ENCODE data around the gene RECQL5.

DNA sequence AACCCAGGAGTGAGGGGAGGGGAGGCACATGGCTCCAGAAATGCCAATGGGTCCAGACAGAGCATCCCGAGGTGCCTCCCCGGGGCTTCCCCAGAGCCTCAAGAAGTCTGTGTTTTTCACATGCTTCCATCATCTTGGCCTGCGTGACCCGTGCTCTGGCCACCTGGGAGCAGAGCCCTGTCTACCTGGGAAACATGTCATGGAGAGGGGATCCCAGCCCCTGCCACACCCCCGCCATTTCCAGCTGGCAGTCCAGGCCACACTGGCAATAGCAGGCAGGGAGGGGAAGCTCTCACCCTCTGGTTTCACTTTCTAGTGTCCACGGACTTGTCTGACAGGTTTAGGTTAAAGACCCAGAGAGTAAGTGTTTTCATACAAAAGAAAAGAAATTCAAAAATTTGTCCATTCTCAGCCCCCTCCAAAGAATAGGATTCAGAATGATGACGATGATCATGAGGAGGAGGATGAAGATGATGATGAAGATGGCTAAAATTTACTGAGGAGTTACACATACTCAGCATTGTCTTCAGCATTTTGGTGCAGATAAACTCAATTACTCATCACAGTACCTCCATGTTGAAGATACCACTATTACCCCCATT, 24.7 kb downstream of the RECQL5 start:
- TF ChIP-seq, protein P1, sequence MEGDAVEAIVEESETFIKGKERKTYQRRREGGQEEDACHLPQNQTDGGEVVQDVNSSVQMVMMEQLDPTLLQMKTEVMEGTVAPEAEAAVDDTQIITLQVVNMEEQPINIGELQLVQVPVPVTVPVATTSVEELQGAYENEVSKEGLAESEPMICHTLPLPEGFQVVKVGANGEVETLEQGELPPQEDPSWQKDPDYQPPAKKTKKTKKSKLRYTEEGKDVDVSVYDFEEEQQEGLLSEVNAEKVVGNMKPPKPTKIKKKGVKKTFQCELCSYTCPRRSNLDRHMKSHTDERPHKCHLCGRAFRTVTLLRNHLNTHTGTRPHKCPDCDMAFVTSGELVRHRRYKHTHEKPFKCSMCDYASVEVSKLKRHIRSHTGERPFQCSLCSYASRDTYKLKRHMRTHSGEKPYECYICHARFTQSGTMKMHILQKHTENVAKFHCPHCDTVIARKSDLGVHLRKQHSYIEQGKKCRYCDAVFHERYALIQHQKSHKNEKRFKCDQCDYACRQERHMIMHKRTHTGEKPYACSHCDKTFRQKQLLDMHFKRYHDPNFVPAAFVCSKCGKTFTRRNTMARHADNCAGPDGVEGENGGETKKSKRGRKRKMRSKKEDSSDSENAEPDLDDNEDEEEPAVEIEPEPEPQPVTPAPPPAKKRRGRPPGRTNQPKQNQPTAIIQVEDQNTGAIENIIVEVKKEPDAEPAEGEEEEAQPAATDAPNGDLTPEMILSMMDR (IDR thresholded peaks at IDR 0.05): no peak
- no peak for TF ChIP-seq POLR2A (IDR thresholded peaks at IDR 0.05)
